Stimulated activated CD4-positive, alpha-beta T cell treated with anti-CD3 and anti-CD28 coated beads, TNF-alpha, amount 100 ng/mL, for 4 hours (primary cell): Measurements from ENCODE around the gene LCN6.
"Not testable (repeated sequence)": the region's sequence is repeated elsewhere in the genome, so short reads cannot be mapped to it uniquely, and the experiment has no call there.

Experiments used
- DNase-seq, 3 experiments: peaks; one replicate each; pipeline ENCODE4 v3.0.0-alpha.2; 2020; ENCODE audit warnings: low read depth in 3 of 3

The LCN6 gene

DNA sequence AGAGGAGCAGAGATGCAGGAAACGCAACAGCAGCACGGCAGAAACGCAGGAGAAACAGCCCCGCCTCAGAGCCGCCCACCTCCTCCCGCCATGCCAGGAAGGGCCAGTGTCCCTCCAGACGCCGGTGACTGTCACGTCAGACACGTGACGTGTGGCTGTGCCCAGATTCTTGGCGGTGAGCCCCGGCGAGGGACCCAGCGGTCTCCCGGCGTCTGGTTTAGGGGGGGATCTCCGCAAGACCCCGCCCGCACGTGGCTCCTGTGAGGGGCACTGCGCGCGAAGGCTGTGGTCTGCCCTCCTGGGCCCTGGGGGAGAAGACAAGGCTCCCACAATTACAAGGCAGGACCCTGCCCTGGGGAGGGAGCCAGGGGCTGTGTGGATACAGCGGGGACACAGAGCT lies 12.1 kb upstream of the LCN6 start:
- no peak for DNase-seq

DNA sequence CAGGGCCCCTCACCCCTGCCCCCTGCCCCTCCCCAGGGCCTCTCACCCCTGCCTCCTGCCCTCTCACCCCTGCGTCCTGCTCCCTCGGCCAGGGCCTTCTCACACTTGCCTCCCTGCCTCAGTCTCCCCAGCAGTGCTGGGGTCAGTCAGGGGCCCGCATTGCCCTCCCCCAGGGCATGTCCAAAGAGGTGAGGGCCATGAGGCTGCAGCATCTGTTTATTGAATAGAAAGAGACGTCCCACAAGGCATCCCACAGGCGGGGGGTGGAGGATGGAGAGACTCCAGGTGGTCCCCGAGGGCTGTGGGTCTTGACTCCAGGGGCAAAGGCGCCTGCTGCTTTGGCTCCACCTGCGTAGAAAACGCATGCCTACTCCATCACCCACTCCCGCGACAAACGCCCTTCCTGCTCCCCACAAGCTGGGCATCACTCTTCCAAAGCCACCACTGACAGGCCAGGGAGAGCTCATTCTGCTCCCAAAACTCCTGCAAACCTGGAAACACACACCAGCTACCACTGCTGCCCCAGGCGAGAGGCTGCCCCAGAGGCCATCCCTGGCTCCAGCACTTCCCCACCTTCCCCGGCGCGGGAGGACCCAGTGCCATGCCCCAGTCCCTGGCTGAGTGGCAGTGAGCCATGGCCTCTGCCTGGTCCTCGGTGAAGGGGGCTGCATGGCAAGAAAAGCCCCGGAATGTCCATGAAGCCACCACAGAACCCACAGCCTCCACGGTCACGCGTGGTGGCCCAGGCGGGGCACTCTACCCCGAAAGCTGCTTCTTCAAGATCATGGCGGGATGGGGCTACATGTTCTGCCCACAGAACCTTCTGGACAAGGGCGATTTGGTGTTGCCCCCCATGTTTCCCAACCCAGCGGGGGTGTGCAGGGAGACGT lies 11.4 kb upstream of the LCN6 start:
- no peak for DNase-seq

DNA sequence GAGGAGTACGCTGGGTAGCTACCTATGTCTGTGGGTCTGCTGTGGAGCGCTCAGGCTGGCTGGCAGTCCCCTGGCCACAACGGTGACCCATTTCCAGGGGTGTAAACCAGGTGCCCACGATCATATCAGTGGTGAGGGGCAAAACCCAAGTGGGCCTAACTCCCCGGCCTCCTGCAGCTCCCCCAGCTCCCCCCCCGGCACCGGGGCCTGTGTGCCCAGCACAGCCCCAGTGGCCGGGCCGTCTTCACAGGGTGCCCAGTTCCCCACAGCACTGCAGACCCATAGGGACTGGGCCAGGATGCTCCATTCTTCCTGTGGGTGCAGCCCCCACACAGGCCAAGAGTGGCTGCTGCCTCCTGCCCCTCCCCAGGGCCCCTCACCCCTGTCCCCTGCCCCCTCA lies 10.7 kb upstream of the LCN6 start:
- DNase-seq: no peak

- DNase-seq: no peak
Measured at GRCh38 chr9:136757751-136758140, 9.4 kb upstream of the LCN6 start.

- no peak for DNase-seq
Measured at GRCh38 chr9:136757328-136757727, 9.0 kb upstream of the LCN6 start.

GRCh38 chr9:136756836-136757235 lies 8.5 kb upstream of the LCN6 start:
- DNase-seq: no peak

DNA sequence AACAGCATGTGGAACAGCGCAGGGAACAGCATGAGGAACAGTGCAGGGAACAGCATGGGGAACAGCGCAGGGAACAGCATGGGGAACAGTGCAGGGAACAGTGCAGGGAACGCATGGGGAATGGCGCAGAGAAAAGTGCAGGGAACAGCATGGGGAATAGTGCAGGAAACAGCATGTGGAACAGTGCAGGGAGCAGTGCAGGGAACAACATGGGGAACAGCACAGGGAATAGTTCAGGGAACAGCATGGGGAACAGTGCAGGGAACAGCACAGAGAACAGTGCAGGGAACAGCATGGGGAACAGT lies 7.8 kb upstream of the LCN6 start:
- no peak for DNase-seq

DNA sequence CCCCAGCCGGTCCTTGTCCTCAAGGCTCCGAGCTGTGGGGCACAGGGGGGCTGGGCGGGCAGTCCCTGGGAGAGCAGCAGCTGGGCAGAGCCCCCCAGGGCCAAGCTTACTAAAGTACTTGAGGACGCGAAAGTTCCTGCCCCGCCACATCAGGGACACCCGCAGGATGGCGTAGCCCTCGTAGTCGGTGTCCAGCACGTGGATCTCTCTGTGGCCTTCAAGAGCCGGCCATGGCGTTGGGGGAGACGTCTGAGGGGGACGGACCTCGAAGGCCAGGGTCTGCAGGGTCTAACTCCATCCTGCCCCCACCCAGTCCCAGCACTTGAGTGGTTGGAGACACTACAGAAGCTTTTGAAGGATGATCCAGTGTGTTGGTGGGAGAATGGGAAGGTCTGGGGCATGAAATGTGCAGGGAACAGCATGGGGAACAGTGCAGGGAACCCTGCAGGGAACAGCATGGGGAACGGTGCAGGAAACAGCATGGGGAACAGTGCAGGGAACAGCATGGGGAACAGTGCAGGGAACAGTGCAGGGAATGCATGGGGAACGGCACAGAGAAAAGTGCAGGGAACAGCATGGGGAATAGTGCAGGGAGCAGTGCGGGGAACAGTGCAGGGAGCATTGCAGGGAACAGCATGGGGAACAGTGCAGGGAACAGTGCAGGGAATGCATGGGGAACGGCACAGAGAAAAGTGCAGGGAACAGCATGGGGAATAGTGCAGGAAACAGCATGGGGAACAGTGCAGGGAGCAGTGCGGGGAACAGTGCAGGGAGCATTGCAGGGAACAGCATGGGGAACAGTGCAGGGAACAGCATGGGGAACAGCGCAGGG lies 7.2 kb upstream of the LCN6 start:
- DNase-seq: not testable (repeated sequence)

DNA sequence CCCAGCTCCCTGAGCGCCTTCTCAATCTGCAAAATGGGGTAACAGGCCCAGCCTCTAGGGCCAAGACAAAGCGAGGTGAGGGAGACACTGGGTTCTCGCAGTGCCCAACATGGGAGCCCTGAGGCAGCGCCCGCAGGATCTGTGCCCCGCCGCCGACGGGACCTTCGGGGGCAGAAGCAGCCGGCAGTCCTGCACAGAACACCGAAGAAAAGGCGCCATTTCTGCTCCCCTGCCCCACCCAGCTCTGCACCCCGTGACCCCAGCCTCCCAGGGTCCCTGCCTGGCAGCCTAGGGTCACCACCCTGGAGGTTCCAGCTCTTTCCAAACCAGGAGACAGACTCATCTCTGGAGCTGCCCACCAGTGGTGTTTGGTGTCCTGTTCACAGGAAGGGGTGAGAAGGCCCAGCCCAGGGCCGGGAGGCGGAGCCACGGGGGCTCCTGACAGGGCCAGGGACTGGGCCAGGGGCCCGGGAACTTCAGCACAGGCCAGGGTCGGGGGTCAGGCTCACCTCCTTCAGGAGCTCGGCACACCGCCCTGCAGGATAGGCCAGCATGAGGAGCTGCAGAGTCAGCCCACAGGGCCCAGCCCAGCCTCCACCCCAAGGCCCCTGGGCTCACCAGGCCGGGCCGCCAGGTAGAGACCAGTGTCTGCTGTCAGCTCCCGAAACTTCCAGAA lies 6.4 kb upstream of the LCN6 start:
- DNase-seq: no peak

GRCh38 chr9:136754059-136754572 lies 5.8 kb upstream of the LCN6 start:
- no peak for DNase-seq

- no peak for DNase-seq
Measured at GRCh38 chr9:136753371-136754058, 5.2 kb upstream of the LCN6 start.

GRCh38 chr9:136751814-136752213 lies 3.5 kb upstream of the LCN6 start:
- DNase-seq: no peak

- no peak for DNase-seq
Measured at GRCh38 chr9:136751244-136751643, 2.9 kb upstream of the LCN6 start.

DNA sequence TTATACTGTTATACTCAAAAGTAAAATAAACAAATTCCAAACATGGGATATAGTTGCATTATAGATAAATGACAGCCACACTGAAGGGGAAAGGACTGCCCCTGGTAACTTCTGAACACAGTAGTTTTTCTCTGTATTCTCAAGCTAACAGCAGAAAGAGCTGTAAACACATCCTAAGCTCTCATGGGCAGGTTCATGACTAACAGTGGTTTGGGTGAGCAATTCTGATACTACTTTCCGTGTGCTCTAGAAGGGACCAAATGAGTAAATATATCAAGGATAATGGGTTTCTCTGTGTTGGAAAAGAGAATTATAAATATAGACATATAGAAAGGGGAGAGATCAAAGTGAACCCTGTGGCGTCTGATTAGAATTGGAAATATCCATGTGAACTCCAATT lies 2.2 kb upstream of the LCN6 start:
- DNase-seq: no peak

- no peak for DNase-seq
Measured at GRCh38 chr9:136748666-136749611, 614 bp upstream of the LCN6 start.

DNA sequence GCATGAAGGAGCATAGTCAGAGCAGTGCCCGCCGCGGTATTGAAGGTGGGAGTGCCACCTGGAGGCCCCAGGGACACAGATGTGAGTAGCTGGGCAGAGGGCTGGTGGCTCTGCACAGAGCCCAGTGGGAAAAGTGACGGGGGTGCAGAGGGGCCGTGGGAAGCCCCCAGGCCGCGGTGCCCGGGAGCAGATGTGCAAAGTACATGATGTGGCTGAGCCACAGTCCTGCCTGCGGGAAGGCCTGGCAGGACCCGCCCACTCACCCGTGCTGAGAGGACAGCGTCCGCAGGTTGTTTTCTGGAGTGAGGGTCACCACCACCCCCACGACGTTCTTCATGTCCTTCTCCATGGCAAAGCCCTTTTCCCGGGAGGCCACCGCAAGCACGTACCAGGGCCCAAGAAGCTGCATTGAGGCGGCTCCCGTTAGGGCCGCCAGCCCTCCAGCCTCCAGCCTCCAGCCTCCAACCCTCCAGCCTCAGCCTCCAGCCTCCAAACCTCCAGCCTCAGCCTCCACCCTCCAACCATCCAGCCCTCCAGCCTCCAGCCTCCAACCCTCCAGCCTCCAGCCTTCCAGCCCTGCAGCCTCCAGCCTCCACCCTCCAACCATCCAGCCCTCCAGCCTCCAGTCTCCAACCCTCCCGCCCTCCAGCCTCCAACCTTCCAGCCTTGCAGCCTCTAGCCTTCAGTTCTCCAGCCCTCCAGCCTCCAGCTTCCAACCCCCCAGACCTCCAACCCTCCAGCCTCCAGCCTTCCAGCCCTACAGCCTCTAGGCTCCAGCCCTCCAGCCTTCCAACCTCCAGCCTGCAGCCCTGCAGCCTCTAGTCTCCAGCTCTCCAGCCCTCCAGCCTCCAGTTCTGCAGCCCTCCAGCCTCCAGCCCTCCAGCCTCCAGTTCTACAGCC lies 914 bp downstream of the LCN6 start:
- DNase-seq: no peak

GRCh38 chr9:136746621-136747020 lies 1.7 kb downstream of the LCN6 start:
- no peak for DNase-seq

DNA sequence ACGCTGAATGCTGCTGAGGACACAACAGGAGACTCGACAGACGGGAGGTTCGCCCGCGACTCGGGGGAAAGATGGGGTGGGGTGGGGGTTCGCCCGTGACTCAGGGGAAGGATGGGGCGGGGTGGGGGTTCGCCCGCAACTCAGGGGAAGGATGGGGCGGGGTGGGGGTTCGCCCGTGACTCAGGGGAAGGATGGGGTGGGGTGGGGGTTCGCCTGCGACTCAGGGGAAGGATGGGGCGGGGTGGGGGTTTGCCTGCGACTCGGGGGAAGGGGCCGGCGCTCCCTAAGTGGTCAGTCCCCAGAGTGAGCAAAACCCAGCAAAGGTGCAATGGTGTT lies 2.2 kb downstream of the LCN6 start:
- no peak for DNase-seq

DNA sequence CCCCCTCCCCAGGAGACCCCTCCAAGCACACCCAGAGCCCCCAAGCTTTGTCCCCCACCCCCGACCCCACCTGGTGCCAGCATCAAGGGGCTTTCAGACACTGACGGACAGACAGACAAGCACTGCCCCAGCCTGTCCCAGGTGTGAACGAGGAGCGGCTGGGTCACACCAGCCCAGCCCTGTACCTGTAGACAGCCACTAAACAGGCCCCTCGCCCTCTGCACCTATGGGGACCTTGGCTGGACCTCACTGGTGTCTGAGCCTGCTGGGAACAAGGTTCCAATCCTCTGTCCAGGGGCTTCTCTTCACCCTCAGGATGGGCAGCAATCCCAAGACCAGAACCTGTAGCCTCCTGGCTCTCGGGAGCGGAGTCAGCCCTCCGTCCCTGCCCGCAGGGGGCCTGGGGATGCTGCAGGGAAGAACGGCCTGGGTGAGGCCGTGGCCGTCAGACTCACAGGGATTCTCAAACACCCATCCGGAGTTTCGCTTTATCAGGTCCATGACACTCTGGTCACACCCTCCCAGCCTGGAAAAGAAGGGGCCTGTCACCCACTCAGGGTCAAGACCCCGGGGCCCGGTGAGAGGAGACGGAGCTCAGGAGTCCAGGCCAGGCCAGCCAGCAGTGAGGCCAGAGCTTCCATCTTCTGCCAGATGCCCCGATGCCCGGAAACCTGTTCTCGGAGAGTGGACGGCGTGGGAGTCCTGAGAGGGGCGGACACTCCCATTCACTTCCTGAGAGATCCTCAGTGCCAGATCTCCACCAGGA lies 2.8 kb downstream of the LCN6 start:
- DNase-seq: no peak
